Coronary artery (tissue), 2 donors: ENCODE measurements around the gene CCNJL.
"Not testable (repeated sequence)": the region's sequence is repeated elsewhere in the genome, so short reads cannot be mapped to it uniquely, and the experiment has no call there.

Experiments used
- DNase-seq: peaks from one replicate; pipeline ENCODE4 v3.0.0-alpha.2; 2017; ENCODE audit warnings: low spot score
- H3K27ac ChIP-seq, 2 donors: fragments of 200-600 bp; sonication (generic); one replicate each; pipeline ENCODE4 v1.5.1; 2016 to 2019
- H3K4me3 ChIP-seq: fragments of 200-600 bp; sonication (generic); 2 replicates; pipeline ENCODE4 v1.5.1; 2016; ENCODE audit warnings: mild to moderate bottlenecking, moderate library complexity
- TF ChIP-seq, protein P1 (sequence below): fragments of 200-600 bp; sonication (generic); IDR thresholded peaks from one replicate; pipeline ENCODE4 v1.5.1; 2019; ENCODE audit warnings: antibody characterized with exemption

Gene CCNJL

DNA sequence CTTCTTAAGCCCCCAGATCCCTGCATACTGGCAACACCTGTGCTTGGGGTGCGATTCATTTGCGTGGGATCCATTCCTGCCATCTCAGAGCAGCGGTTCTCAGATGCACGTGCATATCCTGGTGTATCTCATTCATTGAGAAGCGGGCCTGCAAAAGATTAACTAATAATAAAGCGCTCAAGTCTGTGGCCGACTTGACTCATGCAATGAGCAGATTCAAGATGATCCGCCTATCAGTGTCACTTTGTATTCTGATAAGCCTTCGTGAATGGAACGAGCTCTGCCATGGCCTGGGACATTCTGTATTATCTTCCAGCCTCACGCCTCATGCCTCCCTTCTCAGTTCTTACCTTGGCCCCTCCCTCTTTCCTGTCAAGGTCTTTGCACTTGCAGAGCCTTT lies 35.7 kb upstream of the CCNJL start:
- DNase-seq = no peak
- Histone ChIP-seq H3K27ac (no peak overlapping the region), H3K4me3 (no peak overlapping the region)
- TF ChIP-seq, protein P1, sequence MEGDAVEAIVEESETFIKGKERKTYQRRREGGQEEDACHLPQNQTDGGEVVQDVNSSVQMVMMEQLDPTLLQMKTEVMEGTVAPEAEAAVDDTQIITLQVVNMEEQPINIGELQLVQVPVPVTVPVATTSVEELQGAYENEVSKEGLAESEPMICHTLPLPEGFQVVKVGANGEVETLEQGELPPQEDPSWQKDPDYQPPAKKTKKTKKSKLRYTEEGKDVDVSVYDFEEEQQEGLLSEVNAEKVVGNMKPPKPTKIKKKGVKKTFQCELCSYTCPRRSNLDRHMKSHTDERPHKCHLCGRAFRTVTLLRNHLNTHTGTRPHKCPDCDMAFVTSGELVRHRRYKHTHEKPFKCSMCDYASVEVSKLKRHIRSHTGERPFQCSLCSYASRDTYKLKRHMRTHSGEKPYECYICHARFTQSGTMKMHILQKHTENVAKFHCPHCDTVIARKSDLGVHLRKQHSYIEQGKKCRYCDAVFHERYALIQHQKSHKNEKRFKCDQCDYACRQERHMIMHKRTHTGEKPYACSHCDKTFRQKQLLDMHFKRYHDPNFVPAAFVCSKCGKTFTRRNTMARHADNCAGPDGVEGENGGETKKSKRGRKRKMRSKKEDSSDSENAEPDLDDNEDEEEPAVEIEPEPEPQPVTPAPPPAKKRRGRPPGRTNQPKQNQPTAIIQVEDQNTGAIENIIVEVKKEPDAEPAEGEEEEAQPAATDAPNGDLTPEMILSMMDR = no peak

DNA sequence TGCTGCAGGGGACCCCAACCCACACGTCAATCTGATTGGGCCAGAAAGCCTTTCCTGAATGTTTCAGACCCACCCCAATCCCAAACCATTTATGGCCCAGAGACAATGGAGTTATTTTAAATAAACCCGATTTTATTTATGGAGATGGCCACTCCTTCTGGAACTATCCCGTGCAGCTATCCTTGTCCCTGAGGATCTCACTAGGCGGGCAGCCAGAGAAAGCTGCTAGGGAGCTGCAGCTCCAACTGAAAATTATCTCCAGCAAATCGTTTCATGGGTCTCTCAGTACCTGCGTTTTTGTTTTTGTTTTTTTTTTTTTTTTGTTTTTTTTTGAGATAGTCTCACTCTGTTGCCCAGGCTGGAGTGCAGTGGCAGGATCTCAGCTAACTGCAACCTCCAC lies 35.1 kb upstream of the CCNJL start:
- no peak overlapping the region for H3K27ac ChIP-seq
- DNase-seq = no peak
- no peak overlapping the region for H3K4me3 ChIP-seq
- TF ChIP-seq, protein P1 = no peak

DNA sequence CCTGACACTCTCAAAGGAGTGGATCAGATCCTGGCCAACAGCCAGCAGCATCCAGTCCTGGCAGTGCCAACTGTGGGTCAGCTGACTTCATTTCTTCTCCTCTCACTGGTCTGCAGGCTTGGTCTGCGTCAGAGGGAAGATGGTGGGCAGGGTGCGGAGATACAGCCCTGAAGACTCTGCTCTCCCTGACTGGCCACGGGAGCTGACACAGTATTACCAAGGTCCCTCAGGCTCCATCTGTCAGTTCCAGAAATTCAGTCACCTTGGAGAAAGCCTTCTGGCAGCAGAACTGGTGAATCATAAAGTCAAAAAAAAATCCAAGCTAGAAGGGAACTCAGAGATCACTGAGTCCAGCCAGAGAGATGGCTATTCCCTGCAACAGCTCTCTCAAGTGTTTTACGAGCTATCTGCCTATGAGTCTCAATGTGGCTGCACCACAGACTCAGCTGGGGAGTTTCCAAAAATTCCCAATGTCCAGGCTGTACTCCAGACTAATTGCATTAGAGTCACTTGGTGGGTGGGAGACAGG lies 30.1 kb upstream of the CCNJL start:
- no peak overlapping the region for H3K4me3 ChIP-seq
- no peak overlapping the region for H3K27ac ChIP-seq
- no peak for DNase-seq
- TF ChIP-seq, protein P1 = no peak

DNA sequence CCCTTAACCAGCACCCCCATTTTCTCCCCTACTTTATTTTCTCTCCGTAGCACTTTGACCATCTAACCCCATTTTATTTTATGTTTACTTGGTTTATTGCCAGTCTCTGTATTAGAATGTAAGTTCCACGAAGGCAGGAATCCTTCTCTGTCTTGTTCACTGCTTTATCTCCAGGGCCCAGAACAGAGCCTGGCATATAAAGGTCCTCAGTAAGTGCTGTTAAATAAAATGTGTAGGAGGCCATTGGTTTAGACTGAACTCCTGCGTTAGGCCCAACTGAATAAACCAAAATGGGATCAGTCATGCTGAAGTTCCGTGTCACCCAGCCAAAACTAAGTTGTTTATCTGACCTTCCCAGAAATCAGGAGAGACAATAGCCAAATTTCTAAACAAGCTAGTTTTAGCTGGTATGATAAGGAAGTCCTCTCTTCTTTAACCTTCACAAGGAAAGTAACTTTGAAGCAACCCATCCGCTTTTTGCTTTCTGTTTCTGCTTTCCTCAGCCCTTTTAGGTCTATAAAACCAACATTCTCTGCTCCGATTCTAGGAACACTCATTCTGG lies 29.0 kb upstream of the CCNJL start:
- no peak overlapping the region for H3K27ac ChIP-seq
- TF ChIP-seq, protein P1 = no peak

DNA sequence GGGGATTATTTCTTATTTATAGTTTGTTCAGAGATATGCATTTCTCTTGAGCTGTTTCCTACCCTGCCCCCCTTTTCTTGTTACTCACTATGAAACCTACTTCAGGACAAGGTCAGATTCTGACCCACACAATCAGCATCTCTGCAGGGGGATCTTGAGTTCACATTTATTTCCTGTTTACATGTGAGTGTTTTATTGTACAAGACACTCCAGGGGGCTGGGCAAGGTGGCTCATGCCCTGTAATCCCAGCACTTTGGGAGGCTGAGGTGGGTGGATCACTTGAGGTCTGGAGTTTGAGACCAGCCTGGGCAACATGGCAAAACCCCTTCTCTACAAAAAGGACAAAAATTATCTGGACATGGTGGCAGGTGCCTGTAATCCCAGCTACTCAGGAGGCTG lies 28.1 kb upstream of the CCNJL start:
- not testable (repeated sequence) for H3K4me3 ChIP-seq, H3K27ac ChIP-seq, DNase-seq

More for the DNA sequence above, 29.0 kb upstream of the CCNJL start:
- no peak for DNase-seq
- H3K4me3 ChIP-seq = no peak overlapping the region

DNA sequence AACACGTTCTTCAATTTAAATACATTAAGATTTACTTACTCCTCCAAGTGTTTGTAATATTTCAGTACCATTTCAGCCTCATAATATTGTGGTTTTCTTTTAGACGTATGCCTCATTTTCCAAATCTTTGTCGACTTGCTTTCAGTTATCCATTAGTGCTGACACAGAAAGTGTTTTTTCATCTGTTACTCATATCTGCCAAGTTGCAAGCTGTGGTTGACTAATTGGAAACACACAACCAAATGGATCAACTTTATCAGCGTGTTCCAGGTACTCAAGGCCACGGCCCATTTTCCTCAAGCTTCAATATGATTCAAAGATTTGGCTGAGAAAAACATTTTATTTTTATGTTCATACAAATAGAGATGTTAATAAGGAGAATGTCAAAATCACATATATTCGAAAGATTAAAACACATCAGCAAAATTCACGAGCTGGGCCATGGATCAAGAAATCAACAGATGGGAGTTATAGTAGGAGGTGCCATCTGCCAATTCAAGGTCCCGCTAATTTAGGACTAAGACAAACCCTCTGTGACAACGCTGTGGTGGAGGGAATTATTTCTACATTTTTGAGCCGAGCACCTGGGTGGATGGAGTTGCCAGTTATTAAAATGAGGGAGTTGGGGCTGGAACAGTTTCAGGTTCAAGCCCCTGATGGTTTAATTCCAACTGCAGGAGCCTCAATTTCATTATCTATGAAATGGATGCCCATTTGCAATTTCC lies 27.2 kb upstream of the CCNJL start:
- Histone ChIP-seq H3K27ac (no peak overlapping the region), H3K4me3 (no peak overlapping the region)
- no peak for DNase-seq
- TF ChIP-seq, protein P1 = no peak

DNA sequence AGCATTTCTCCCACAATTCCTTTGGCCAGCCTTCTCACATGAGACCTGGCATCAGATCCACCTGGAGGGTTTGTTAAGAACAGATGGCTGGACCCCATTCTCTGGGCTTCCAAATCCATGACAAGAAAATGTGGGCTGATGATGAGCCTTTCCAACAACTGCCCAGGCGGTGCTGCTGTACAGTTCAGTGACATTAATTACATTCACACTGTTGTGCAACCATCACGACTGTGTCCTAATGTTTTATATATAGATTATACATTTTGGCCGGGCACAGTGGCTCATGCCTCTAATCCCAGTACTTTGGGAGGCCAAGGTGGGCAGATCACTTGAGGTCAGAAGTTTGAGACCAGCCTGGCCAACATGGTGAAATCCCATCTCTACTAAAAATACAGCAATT lies 22.4 kb upstream of the CCNJL start:
- not testable (repeated sequence) for H3K4me3 ChIP-seq, DNase-seq, H3K27ac ChIP-seq

DNA sequence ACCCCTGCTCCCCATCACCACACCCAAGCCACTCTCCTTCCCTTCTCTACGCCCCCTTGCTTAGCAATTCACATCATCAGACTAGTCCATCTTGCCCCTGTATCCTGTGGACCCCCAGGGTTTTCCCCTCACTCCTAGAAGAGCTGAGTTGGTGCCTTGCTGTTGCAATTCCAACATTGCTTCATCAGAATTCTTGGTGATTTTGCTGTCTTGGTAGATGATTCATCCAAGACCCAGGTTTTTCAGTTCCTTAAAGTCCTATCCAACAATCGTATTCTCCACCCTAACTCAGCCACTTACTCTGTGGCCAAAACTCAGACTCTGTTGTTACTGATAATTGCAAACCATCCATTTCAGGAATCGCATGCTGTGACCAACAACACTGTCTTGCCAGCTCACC lies 21.4 kb upstream of the CCNJL start:
- DNase-seq = no peak
- Histone ChIP-seq H3K4me3 (no peak overlapping the region), H3K27ac (no peak overlapping the region)
- TF ChIP-seq, protein P1 = no peak
